GM18858 (cell line): ENCODE measurements around the gene ARID1B.

Source experiments
- ATAC-seq: cut with Tn5 transposase; IDR thresholded peaks from one replicate; pipeline ENCODE4 v1.9.1; 2021; ENCODE audit not compliant: unreplicated experiment

ARID1B gene

GRCh38 chr6:156822747-156823206 lies 45.6 kb downstream of the ARID1B start:
- no peak for ATAC-seq

- ATAC-seq, result no peak
These were observed 47.0 kb downstream of the ARID1B start for GRCh38 chr6:156824142-156824541.

GRCh38 chr6:156825475-156825874 lies 48.3 kb downstream of the ARID1B start:
- no peak for ATAC-seq

DNA sequence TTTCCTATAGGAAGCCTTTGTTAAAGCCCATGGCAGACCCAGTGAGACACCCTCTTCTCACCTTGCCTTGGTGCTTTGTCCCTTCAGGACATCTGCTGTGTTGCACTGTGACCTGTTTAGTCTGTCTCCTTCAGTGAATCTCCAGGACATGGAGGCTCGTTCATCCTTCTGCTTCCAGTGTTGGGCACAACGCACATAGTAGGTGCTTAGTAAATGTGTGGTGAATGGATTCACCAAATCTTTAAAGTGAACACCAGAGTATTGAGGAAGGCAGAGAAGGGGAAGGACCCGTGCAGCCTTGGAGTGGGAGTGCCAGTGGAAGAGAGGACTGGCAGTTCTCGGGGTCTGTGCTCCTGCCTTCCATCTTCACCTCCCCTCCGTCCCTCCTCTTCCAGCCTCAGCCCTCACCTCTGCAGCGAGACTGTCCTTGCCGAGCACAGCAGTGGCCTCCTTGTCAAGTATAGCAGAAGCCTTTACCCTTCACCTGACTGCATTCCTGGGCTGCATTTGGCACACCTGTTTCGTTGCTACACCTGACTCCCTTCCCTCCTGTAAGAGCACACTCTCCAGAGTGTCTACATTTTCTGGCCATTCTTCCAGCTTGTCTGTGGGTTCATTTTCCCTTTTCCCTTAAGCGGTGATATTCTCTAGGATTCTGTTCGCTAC lies 49.2 kb downstream of the ARID1B start:
- no peak for ATAC-seq

DNA sequence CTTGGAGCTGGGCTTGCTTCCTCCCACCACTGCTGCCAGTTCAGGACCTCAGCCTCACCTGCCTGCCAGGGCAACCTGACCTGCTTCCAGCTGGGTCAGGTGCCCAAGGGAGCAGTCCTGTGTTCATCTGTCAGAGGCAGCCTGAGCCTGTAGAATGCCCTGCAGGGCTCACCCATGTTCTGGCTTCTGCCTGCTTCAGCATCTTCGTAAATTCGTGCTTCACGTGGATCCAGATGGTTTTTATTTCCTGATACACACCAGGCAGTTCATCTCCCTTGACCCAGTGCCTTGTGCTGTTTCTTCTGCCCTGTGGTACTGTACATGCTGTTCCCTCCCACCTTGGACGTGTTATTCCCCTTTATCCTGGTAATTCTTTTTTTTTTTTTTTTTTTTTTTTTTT lies 50.2 kb downstream of the ARID1B start:
- ATAC-seq, result no peak

DNA sequence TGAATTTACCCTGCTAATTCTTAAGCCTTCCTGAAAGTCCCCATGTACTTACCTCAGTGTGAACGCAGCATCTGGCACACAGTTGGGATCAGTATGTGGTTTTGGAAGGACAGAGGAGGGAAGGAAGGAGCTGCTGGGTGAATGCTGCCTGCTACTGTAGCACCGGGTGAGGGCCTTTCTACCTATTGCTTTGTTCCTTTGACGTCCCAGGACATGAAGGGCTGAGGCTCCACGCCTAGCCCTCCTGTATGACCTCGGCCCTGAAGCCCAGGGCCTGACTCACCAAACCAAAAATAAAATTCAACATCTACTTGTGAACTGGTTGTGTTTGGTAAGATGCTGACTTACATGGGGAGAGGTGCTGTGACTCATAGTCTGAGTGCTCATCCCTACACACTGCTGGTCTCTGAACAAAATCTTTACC lies 51.1 kb downstream of the ARID1B start:
- ATAC-seq, result peak; percentile 55

DNA sequence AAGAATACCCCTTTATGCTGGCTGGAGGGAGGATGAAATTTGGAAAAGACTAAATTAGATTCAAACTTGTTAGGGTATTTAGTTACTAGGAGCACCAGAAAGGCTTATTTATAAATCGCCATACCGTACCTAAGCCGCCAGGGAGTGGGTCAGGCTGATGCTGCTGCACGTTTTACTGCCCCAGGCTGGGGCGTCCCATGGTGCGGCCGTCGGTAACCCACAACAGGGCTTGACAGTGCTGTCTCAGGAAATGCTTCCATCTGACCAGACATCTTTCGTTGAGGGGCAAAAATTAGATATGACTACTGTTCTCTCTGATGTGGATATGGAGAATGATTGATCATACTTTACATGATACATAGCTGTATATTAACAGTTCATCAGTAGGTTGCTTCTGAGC lies 52.9 kb downstream of the ARID1B start:
- ATAC-seq, result no peak

DNA sequence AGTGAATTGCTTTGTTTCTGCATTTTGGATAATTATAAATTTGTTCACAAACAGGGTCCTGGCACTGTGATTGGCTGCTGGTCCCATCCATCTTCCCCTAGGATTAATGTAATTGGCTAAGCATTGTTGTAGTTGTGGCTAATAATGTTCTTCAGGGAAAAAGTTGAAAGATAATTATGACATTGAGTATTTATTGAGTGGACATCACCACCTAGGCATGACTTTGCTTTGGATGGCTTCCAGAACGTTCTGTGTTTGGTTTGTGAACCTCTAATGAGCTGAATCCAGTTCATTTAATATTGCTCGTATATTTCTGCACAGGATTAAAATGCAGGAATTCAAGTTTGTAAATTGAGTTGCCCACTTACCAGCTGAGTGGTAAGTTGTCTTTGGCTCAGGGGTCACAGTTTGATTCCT lies 55.1 kb downstream of the ARID1B start:
- ATAC-seq, result no peak

GRCh38 chr6:156832669-156833068 lies 55.5 kb downstream of the ARID1B start:
- ATAC-seq, result no peak

DNA sequence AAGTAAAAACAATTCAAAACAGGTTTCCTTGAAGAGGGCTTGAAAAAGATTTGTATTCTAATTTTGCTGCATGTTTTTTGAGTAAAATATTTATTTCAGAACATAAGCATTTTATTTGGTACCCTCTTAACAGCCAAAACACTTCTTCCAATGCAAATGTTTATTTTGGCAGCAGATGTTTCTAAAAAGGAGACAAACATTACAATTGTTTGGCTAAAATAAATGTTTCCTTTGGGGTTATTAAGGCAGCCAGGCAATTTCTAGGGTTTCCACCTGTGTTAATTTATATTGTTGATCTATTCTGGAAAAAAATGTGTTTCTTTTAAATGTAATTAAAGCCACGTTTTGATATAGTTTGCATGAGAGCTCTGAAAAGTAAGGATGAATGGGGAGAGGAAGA lies 56.6 kb downstream of the ARID1B start:
- no peak for ATAC-seq

DNA sequence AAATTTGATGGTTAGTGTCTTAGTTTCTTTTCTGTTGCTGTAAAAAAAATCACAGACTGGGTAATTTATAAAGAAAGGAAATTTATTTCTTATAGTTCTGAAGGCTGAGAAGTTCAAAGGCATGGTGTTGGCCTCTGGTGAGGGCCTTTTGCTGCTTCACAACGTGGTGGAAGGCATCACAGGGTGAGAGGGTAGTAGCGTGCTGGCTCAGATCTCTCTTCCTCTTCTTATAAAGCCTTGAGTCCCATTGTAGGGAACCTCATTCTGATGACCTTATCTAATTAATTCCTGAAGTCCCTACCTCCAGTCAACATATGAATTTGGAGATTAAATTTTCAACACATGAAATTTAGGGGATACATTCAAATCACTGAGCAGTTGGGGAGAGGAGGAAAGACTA lies 62.0 kb downstream of the ARID1B start:
- ATAC-seq, result no peak

DNA sequence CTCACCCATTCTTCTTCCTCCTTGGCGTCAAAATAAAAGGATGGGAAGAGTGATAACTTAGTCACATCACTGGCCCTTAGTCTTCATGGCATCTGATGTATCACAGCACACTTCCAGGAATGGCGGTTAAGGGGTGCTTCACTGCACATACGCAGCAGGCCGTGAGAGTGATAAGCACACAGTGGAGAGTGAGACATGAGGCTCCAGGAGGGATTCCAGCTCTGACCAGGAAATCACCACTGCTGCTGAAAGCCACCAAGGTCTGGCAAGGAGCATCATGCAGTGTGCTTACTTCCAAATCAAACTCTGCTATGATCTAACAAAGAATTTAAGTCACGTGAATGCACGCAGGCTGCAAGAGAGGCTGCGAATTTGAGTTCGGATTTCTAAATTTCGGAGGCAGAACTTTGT lies 62.4 kb downstream of the ARID1B start:
- ATAC-seq, result no peak

DNA sequence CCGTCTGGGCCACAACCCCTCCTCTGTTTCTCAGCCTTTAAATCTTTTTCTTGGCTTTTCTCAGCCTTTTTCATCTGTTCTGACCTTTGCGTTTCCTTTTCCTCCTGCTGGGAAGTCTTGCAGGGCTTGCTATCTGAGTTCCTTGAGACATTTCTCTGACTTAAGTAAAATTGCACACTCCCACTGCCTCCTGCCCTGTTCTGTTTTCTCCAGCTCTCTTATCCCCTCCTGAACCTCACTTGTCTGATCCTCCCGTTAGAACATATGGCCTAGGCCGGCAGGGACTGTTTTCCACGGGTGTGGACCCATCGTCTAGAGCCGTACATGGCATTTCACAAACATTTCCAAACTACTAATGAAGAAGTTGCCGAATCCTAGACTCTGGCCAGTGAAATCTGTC lies 63.0 kb downstream of the ARID1B start:
- ATAC-seq, result no peak

DNA sequence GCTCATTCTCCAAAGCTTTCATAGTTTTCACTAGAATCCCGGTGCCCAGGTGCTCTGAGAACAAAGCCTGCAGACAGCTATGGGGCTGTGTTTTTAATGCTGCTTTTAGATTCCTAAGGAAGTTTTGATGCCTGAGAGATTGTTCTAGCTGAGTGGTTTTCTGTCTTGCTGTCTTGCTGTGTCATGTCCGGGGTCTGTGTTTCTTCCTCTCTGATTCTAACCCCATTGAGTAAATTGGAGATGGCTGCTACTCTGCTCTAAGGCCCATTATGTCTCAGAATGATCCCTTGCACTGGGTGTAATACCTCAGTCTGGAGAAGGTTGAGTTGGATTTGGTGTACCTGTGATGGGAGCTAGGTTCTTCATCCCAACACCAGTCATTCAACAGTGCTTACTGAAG lies 63.4 kb downstream of the ARID1B start:
- ATAC-seq, result no peak

DNA sequence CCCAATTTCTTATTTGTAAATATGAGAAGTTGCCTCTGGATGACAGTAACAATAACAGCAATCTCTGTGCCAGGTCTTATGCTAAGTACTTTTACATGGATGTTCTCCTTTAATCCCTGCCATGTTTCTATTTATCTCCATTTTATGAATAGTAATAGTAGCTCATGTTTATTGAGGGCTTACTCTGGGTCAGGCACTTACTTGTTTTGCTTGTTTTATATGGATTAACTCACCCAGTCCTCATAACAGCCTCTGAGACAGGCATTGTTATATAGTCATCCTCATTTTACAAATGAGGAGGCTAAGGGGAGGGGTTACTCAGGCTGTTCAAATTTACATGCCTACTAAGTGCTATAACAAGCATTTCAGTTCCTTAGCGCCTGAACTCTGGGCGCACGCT lies 64.3 kb downstream of the ARID1B start:
- ATAC-seq, result no peak

DNA sequence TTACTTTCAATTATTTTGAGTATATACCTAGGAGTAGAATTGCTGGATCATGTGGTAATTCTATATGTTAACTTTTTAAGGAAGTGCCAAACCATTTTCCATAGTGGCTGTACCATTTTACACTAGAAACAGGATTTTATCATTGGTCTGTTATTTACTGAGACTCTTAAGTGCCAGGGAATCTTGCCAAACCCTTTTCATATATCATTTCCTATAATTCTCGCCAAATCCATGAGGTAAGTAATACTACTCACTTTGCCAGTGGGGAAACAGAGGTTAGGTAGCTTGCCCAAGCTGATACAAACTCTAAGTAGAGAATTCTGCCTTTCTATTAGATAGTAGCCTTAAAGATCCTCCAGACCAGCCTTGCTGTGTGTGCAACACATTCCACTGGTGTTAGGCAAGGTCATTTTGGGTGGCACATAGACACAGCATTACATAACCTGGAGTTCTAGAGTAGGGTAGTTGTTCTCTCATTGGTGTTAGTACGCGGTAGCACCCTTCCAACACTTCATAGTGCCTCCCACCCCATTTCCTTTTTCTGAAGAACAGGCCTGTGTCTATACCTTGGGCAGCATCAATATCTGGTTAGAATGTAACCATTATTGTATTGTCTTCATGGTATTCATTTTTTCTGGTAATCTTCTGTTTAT lies 65.5 kb downstream of the ARID1B start:
- ATAC-seq, result no peak

GRCh38 chr6:156844089-156844488 lies 66.9 kb downstream of the ARID1B start:
- ATAC-seq, result no peak

DNA sequence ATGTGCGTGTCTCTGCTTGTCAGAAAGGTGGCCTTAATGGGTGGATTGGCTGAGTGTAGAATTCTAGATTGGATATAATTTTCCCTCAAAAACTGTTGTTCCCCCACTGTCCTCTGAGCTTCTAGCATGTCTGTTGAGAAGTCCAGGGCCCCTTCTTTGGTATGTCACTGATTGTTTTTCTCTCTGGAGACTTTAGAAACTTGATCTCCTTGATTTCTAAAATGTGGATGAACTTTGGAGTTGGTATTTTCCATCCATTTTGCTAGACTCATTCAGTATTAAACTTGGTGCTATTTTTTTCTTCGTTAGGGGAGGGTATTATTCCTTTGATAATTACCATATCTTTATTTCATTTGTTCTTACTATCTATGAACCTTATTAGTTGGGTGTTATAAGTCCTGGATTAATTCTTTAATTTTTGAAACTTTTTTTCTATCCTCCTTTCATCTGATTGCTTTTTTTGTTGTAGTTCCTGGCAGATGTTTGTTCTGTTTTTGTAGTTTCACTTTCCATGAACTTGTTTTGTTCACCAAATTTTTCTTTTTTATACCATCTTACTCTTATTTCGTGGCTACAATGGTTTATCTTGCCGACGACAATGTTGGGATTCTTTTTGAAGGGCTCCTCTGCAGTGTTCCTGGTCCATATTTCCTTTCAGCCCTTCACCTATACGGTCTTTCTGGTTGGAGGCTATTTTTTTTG lies 68.4 kb downstream of the ARID1B start:
- no peak for ATAC-seq

DNA sequence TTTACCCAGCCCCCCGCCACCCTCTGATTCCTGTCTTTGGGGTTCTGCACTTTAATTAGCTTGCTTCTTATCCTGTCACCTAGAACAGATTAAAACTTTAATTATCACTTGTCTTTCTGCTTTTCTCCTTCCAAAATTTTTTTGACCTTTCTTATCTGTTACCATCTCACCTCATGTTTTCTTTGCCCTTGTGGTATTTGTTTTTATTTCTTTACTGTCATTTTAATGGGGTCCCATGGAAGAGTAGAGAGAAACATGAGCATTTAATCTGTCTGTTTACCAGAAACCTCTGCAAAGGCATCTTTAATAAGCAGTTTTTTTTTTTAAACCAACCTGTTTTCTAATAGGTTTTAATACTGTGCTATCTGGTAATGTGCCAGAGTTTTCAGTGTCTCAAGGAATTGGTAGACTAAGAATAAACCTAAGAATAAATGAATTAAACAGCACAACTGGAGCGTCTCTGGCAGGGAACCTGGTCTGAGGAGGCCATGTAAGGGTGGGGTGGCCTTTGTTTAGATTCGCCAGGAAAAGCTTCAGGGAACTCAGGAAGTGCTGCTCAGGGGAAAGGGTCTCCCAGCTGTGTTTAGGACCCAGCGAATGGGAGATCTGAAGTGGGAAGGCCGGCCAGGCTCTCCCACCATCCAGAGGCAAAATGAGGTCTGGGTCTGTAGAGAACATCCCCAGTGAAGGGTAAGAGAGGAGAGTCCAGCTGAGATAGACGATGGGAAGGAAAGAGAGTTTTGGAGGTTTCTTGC lies 69.8 kb downstream of the ARID1B start:
- no peak for ATAC-seq

- no peak for ATAC-seq
These were observed 70.9 kb downstream of the ARID1B start for GRCh38 chr6:156848123-156848522.

DNA sequence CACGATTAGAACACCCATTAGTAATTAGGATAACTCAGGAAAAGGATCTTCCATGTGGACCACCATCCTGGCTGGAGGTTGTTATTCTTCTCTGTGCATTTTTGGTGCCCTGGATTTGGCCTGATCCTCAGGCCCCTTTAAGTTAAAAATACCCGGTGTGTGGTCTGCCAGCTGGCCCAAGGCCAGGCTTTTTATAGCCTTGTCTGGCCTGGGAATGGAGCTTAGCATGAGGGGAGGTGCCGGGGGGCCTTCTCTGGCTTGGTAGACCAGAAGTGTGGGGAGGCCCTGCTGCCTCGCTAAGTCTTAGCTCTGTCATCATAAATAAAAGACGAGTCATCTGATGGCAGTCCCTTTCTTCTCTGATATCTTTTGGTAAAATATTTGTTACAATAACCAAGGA lies 71.4 kb downstream of the ARID1B start:
- no peak for ATAC-seq
